Effector memory CD4-positive, alpha-beta T cell (primary cell): ENCODE data around the gene SPEN.

ENCODE experiments used
- DNase-seq, 3 donors: peaks; one replicate each; pipeline ENCODE4 v3.0.0-alpha.2; 2020
- H3K27ac ChIP-seq: 2 replicates; pipeline ENCODE4 v1.7.0; 2013; ENCODE audit warnings: mild to moderate bottlenecking, low read length, moderate library complexity; ENCODE audit not compliant: insufficient read depth, poor library complexity, severe bottlenecking
- H3K27me3 ChIP-seq: replicated peaks from 2 replicates; pipeline ENCODE4 v1.7.0; 2013; ENCODE audit warnings: mild to moderate bottlenecking, low read length; ENCODE audit not compliant: insufficient read depth, control insufficient read depth, poor library complexity, severe bottlenecking
- H3K36me3 ChIP-seq: 2 replicates; pipeline ENCODE4 v1.7.0; 2013; ENCODE audit warnings: mild to moderate bottlenecking, low read length, moderate library complexity; ENCODE audit not compliant: control insufficient read depth, insufficient read depth
- H3K4me1 ChIP-seq: 2 replicates; pipeline ENCODE4 v1.7.0; 2013; ENCODE audit warnings: low read length, mild to moderate bottlenecking; ENCODE audit not compliant: control insufficient read depth, insufficient read depth, poor library complexity, severe bottlenecking
- H3K4me3 ChIP-seq: 2 replicates; pipeline ENCODE4 v1.7.0; 2013; ENCODE audit warnings: low read length, low read depth, mild to moderate bottlenecking; ENCODE audit not compliant: insufficient read depth, poor library complexity, severe bottlenecking
- H3K9me3 ChIP-seq: 2 replicates; pipeline ENCODE4 v1.7.0; 2013; ENCODE audit warnings: mild to moderate bottlenecking, low read length, moderate library complexity; ENCODE audit not compliant: control insufficient read depth

Gene SPEN

DNA sequence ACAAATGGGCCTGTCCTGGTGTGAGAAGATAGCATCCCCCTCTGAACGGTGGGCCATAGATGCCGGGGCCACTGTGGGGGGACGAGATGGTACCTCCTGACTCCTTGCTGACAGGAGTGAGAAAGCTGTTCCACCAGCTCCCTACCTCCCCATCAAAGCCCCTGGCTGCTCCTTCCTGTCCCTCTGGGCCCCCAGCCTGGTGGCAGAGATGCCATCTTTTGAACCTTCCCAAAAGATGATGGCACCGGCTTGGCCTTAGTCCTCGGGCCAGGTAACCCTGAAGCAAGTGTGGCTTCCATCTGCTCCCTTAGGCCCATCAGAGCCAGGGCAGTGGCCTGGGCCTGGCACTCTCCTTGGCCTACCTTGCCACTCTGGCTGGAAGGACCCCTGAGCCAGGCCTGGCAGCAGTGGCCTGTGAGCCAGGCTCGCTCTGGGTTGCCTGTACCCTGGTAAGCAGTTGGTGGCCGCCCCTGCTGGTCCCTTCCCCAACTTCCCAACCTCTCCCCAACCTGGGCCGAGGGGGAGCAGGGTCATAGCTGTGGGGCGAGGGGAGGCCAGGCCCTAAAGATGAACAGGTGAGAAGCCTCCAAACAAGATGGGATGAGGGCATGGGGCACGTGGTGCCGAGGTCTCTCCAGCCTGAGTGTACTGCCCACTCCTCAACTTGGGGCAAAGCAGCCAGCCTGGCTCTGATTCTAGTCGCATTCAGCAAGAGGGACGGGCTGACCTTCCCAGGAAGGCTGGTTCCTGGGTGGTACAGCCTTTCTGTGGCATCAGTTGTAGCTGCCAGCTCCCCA is 93.7 kb downstream of the SPEN start:
- no peaks in the 10 kb centered on the region for H3K27me3 ChIP-seq
- peaks cover 91% of the 10 kb centered on the region for H3K36me3 ChIP-seq
- no peak overlapping the region for H3K4me3 ChIP-seq
- H3K27ac ChIP-seq: no peak overlapping the region
- DNase-seq: no peak
- no peaks in the 10 kb centered on the region for H3K9me3 ChIP-seq
- H3K4me1 ChIP-seq: no peaks in the 10 kb centered on the region

DNA sequence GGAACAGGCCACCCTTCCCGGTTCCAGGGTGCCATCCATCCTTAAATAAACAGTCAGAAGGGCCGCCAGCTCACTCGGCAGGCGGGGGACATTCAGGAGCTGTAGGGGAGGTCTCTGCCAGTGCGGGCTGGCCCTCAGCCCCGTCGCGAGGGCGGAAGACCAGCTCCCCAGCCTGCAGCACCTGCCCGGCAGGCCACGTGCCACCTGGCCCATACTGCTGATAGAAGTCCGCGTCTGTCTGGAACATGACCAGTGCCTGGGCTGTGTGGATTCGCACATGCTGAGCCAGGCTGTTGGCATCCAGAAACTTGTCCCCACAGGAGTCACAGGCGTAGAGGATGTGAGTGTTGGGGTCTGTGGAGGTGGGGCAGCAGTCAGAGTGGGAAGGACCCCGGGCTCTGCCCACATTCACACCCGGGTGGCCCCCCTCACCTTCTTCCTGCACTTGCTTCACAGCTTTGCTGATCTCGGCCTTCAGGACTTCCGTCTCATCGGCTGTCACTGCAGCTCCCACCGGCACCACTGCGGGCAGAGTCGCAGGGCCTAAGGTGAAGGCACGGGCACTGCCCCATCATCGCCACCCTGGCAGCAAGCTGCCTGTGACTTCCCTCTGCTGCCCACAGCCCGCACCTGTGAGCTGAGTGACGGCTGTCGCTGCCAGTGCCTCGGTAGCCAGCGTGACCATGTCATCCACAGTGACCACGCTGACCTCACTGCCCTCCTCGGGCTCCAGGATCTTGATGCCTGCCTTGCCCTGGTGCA is 94.6 kb downstream of the SPEN start:
- Histone ChIP-seq H3K36me3 (peaks cover 95% of the 10 kb centered on the region), H3K9me3 (no peaks in the 10 kb centered on the region), H3K4me1 (no peaks in the 10 kb centered on the region), H3K27ac (no peak overlapping the region), H3K4me3 (no peak overlapping the region), H3K27me3 (no peaks in the 10 kb centered on the region)
- no peak for DNase-seq

DNA sequence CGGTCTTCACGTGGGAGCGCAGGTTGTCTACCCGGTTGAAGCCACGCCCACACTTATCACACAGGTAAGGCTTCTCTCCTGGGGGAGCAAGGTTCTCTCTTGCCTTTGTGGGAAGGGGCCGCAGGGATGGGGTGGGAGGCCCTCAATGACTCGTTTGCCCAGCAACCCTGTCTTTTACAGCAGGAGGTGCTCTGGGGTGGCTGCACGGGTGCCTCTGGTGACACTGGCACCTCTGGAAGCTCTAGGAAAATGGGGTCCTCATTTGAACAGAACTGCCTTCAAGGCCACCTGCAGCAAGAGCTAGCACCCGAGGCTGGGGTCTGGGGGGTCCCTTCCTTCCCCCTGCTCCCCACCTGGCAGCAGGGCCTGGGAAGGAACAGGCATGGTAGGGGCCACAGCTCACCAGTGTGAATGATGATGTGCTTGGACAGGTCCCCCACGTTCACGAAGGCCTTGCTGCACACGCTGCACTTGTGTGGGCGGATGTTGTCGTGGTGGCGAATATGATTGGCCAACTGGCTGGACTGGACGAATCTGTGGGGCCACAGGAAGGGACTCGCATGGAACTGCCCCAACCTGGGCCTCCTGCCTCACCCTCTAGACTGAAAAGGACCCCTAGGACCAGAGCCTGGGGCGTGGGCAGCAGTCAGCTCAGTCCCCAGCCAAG is 95.3 kb downstream of the SPEN start:
- peaks cover 88% of the 10 kb centered on the region for H3K36me3 ChIP-seq
- no peaks in the 10 kb centered on the region for H3K9me3 ChIP-seq
- no peaks in the 10 kb centered on the region for H3K27me3 ChIP-seq
- H3K4me3 ChIP-seq: no peak overlapping the region
- no peaks in the 10 kb centered on the region for H3K4me1 ChIP-seq
- DNase-seq: no peak
- no peak overlapping the region for H3K27ac ChIP-seq

DNA sequence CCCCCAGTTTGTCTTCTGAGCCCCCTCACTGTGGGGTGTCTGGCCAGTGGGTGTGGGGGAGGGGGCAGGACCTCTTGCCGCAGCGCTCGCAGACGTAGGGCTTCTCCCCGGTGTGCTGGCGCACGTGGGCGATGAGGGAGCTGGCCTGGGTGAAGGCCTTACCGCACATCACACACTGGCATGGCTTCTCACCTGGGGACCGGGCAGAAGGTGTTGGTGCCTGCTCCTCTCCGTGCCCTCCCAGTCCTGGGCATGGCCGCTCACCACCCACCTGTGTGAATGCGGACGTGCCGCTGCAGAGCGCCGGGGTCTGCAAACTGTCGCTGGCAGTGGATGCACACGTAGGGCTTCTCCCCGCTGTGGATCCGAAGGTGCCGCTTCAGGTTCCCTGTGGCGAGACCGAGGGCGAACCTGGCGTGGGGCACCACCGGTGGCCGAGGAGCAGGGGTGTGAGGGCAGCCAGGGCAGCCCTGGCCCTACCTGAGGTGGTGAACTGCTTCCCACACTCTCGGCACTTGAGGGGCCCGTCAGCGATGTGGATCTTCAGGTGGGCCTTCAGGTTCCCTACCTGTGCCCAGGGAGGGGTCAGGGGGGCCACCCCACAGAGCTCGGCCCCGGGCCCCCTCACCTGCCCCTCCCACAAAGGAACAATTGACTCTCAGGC is 96.0 kb downstream of the SPEN start:
- DNase-seq: no peak
- peaks cover under 1% of the 10 kb centered on the region for H3K4me1 ChIP-seq
- no peak overlapping the region for H3K4me3 ChIP-seq
- no peaks in the 10 kb centered on the region for H3K9me3 ChIP-seq
- peaks cover 83% of the 10 kb centered on the region for H3K36me3 ChIP-seq
- H3K27ac ChIP-seq: no peak overlapping the region
- H3K27me3 ChIP-seq: no peaks in the 10 kb centered on the region

DNA sequence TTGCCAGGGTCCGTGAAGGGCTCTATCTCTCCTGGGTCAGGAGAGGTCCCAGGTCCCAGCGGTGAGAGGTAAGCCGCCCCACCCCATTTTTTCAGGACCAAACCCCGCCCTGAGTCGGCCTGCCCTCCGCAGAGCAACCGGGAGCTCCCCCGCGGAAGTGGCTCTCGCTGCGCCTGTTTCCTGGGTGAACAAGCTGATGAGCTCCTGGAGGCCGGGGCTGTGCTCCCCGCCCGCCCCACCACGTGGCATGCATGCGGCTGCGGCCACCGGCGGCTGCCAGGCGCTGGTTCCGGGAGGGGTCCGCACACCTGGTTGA is 96.4 kb downstream of the SPEN start:
- Histone ChIP-seq H3K27me3 (no peaks in the 10 kb centered on the region), H3K27ac (no peak overlapping the region), H3K36me3 (peaks cover 78% of the 10 kb centered on the region), H3K9me3 (no peaks in the 10 kb centered on the region), H3K4me1 (peaks cover 5% of the 10 kb centered on the region), H3K4me3 (no peak overlapping the region)
- DNase-seq: no peak

DNA sequence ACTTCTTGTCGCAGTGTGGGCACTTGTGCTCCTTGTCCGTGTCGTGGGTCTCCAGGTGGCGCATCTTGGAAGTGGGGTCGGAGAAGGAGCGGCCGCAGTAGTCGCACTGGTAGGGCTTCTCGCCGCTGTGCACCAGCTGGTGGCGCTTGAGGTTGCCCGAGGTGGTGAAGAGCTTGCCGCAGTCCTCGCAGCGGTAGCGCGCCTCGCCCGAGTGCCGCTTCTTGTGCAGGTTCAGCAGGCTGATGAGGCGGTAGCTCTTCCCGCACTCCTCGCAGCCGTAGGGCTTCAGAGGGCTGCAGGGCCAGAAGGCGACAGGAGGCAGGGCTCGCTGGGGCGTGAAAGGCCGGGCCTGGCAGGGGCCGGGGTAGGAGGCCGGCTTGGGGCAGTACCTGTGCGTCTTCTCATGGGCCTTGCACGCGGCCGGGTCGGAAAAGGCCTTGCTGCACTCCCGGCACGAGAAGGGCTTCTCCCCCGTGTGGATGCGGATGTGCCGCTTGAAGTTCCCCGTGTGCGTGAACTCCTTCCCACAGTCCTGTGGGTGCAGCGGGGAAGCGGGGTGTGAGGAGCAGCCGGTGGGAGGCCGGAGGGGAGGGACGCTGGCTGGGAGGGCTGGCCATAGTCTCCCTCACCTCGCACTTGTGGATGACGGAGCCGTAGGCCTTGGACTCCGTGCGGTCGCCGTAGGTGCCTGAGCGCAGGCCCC is 97.0 kb downstream of the SPEN start:
- no peak for DNase-seq
- Histone ChIP-seq H3K36me3 (peaks cover 73% of the 10 kb centered on the region), H3K27me3 (no peaks in the 10 kb centered on the region), H3K4me1 (peaks cover 10% of the 10 kb centered on the region), H3K9me3 (no peaks in the 10 kb centered on the region), H3K27ac (no peak overlapping the region), H3K4me3 (no peak overlapping the region)

DNA sequence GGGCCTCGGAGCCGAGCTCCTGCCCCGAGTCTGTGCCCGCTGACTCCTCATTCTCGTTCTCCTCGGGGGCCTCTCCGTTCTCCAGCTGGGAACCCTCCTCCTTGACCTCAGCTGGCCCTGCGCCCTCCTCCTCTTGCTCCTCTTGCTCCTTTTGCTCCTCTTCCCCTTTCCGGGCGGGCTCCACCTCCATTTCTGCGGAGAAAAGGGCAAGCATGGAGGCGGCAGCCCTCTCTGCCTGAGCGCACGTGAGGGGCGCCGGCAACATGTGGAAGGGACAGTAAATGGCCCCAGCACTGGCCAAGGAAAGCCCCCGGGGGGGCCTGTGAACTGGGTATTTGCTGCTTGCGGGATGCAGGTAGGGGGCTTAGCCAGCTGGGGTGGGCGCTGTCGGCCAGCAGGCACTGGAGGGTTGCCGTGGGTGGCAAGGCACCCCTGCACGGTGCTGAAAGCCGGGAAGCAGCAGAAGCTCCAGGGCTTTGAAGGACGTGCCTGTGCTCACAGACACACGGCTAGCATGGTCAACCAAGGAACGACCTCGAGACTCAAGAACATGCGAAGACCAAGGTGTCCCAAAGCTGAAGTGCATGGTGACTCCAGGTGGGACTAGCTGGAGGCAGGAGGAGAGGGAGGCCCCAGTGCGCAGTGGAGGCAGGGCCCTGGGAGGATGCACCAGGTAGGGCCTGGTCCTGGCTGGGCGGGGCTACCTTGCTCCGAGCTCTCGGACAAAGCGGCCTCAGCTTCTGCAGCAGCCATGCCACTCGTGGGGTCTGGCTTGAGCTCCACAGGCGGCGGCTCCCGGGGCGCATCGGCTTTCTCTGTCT is 97.7 kb downstream of the SPEN start:
- Histone ChIP-seq H3K4me1 (peaks cover 16% of the 10 kb centered on the region), H3K4me3 (no peak overlapping the region), H3K9me3 (no peaks in the 10 kb centered on the region), H3K27me3 (no peaks in the 10 kb centered on the region), H3K27ac (no peak overlapping the region), H3K36me3 (peaks cover 66% of the 10 kb centered on the region)
- no peak for DNase-seq

DNA sequence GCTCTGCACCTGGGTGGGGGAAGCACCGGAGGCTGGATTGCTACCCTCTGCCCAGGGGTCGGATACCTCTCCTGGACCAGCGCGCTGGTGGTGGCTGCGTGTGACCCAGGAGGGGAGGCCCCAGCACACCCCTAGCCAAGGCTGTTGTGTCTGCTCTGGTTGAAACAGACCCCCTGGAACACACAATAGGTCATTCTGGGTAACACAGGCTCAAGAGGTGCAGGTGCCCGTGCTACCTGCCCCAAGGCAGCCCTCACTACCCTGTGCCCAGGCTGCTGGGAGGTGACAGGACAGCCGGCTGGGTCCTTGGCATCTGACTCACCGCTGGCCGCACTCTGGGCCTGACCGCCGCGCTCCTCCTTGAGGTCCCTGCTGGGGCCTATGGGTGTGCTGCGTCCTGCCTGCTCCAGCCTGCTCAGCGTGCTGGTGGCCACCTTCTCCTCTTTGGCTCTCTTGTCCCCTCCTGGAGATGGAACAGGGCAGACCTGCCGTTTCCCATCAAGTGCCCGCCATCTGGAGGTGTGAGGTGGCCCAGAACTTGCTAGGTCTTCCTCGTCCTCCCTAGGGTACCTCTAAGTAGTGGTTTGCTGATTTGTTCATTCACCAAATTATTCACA is 98.4 kb downstream of the SPEN start:
- Histone ChIP-seq H3K27me3 (no peaks in the 10 kb centered on the region), H3K9me3 (no peaks in the 10 kb centered on the region), H3K4me3 (no peak overlapping the region), H3K4me1 (peaks cover 23% of the 10 kb centered on the region), H3K36me3 (peaks cover 59% of the 10 kb centered on the region), H3K27ac (no peak overlapping the region)
- no peak for DNase-seq
